Measurements from ENCODE around the gene DSCAM.

DNA sequence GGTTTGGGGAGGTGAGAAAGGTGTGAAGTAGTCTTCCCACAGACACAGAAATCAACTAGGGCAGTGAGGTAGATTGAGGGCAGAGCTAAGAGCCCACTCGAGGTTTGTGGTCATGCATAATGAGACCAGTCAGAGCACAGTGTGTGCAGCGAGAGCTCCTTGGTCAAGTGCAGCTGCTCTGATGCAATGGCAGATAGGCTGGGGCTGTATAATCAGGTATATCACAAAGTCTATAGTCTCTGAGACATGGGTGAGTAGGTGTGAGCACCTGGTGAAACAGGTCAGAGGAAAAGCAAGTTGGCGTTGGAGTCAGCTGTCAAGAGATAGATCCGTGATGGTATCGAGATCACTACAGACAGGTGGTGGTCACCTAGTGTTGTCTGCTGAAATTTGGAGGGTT lies 17.6 kb downstream of the DSCAM start:
- TF ChIP-seq CTCF (IDR thresholded peaks at IDR 0.05; ENCODE audit: extremely low read depth in 1 of 2, insufficient read depth in 1 of 2, low read depth in 1 of 2, low read length in 2 of 2) (no peak), POLR2A (IDR thresholded peaks at IDR 0.05; ENCODE audit: low read depth, low read length) (no peak)
- TF ChIP-seq, protein P1, sequence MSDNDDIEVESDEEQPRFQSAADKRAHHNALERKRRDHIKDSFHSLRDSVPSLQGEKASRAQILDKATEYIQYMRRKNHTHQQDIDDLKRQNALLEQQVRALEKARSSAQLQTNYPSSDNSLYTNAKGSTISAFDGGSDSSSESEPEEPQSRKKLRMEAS (IDR thresholded peaks at IDR 0.05; ENCODE audit: insufficient read depth, insufficient read length), result no peak
